Uterus (tissue), 2 donors: Measurements from ENCODE around the gene USP12.

Source experiments
- CTCF ChIP-seq, 4 experiments: fragments of 200-600 bp in 2 of 4; fragments of 450-650 bp in 2 of 4; sonication (generic) in 2 of 4; IDR thresholded peaks; one replicate each; pipeline ENCODE4 v1.5.1; 2016 to 2019; ENCODE audit warnings: antibody characterized with exemption in 4 of 4, mild to moderate bottlenecking in 2 of 4, moderate library complexity in 1 of 4
- POLR2A ChIP-seq, 2 donors: fragments of 450-650 bp; IDR thresholded peaks; one replicate each; pipeline ENCODE4 v1.6.1; 2016; ENCODE audit warnings: antibody characterized with exemption in 2 of 2, mild to moderate bottlenecking in 1 of 2, moderate library complexity in 1 of 2

- TF ChIP-seq POLR2A (IDR thresholded peaks at IDR 0.05): no peak
- no peak for TF ChIP-seq CTCF (IDR thresholded peaks at IDR 0.05)
These were observed 22.7 kb downstream of the USP12 start for GRCh38 chr13:27148900-27149299.
